ENCODE results near the gene SMIM21. TPM values are rescaled to one million over a fixed set of nuclear protein-coding genes. Genes with fewer than 3 reads are reported as not detected.

SMIM21 gene
- total RNA-seq = 1 to 10 TPM in 1 of 2 donors, under 1 TPM in 1; 0.50 to 2.8 TPM
- polyA plus RNA-seq (ENCODE audit: insufficient read depth, low read depth, low replicate concordance) = 3.2 TPM
- long read RNA-seq, donor 1 = 0 reads
- long read RNA-seq, donor 2 = 0 reads

DNA sequence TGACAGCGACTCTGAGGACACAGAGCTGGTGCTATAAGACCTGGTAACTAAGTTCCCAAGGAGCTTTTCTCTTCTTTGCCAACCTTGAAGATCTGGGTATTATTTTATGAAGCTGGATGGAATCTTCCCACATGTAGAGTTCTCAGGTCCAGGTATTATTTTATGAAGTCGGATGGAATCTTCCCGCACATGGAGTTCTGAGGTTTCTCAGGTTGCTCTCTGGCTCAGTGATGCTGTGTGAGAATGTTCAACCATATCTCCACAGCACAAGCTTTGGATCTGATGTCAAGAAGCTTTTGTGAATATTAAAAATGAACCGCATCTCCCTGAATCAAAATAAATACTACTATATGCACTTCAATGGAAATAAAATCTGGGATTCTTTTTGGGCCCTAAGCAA lies at the start of gene SMIM21:
Gene SMIM21, minus strand, starts transcription at position 101 of the 400 bp plus-strand sequence. CDS start 140 bp downstream, outside the sequence.
- Histone ChIP-seq H3K36me3 (ENCODE audit: low read depth, missing control alignments) (no peaks in the 10 kb centered on the region), H3K4me1 (no peaks in the 10 kb centered on the region), H3K27me3 (no peaks in the 10 kb centered on the region), H3K9me3 (no peaks in the 10 kb centered on the region), H3K27ac (no peak within 1 kb of the TSS), H3K4me3 (no peak within 1 kb of the TSS)
- whole genome bisulfite sequencing, 2 donors = 71 to 94% methylated on average over 4 of the region's 4 CpGs
- no peak for DNase-seq
- intact Hi-C loops (cut with DNase I; ENCODE audit: low total_unique reads) = no loop called here
- TF ChIP-seq, protein P1, sequence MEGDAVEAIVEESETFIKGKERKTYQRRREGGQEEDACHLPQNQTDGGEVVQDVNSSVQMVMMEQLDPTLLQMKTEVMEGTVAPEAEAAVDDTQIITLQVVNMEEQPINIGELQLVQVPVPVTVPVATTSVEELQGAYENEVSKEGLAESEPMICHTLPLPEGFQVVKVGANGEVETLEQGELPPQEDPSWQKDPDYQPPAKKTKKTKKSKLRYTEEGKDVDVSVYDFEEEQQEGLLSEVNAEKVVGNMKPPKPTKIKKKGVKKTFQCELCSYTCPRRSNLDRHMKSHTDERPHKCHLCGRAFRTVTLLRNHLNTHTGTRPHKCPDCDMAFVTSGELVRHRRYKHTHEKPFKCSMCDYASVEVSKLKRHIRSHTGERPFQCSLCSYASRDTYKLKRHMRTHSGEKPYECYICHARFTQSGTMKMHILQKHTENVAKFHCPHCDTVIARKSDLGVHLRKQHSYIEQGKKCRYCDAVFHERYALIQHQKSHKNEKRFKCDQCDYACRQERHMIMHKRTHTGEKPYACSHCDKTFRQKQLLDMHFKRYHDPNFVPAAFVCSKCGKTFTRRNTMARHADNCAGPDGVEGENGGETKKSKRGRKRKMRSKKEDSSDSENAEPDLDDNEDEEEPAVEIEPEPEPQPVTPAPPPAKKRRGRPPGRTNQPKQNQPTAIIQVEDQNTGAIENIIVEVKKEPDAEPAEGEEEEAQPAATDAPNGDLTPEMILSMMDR (IDR thresholded peaks at IDR 0.05) = no peak
- TF ChIP-seq POLR2A (IDR thresholded peaks at IDR 0.05) = no peak

GRCh38 chr18:75475228-75475627 lies 47.7 kb upstream of the SMIM21 start:
- no peak overlapping the region for H3K27ac ChIP-seq
- intact Hi-C loops (cut with DNase I; ENCODE audit: low total_unique reads) = loop anchor here (10.0 kb wide), 1 partner anchor 820 kb away; no protein-coding TSS in a partner anchor
- no peak for DNase-seq

DNA sequence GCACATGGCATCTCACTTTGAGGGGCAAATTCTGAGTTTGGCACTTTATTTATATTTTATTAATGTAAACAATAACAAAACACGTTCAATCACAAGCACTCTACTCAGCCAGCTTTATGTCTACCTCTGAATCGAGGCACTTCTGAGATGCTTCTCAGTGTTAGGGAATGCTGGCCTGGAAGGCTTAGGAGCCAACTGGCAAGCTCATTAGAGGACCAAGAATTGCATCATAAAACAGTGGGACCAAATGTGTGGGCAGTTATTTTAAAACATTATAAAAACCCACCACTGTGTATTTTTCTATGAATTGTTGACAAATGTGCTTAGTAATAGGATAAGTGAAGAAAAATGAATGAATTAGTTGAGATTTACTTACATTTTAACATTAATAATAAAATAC lies 46.8 kb upstream of the SMIM21 start:
- Histone ChIP-seq H3K4me1 (no peaks in the 10 kb centered on the region), H3K27me3 (no peaks in the 10 kb centered on the region), H3K27ac (no peak overlapping the region), H3K4me3 (no peak overlapping the region), H3K9me3 (no peaks in the 10 kb centered on the region), H3K36me3 (ENCODE audit: low read depth, missing control alignments) (no peaks in the 10 kb centered on the region)
- intact Hi-C loops (cut with DNase I; ENCODE audit: low total_unique reads) = loop anchor here (10.0 kb wide), 1 partner anchor 820 kb away; no protein-coding TSS in a partner anchor
- TF ChIP-seq, protein P1 (IDR thresholded peaks at IDR 0.05) = no peak
- no peak for TF ChIP-seq POLR2A (IDR thresholded peaks at IDR 0.05)
- no peak for DNase-seq
- 65 to 81% methylated on average over 2 of the region's 2 CpGs for WGBS, 2 donors

More at GRCh38 chr18:75475228-75475627, 47.7 kb upstream of the SMIM21 start:
- Histone ChIP-seq H3K4me1 (no peaks in the 10 kb centered on the region), H3K9me3 (no peaks in the 10 kb centered on the region), H3K36me3 (ENCODE audit: low read depth, missing control alignments) (no peaks in the 10 kb centered on the region), H3K4me3 (no peak overlapping the region), H3K27me3 (no peaks in the 10 kb centered on the region)
- WGBS, 2 donors = 57 to 65% methylated on average over 2 of the region's 2 CpGs
- TF ChIP-seq, protein P1 (IDR thresholded peaks at IDR 0.05) = no peak
- no peak for TF ChIP-seq POLR2A (IDR thresholded peaks at IDR 0.05)

DNA sequence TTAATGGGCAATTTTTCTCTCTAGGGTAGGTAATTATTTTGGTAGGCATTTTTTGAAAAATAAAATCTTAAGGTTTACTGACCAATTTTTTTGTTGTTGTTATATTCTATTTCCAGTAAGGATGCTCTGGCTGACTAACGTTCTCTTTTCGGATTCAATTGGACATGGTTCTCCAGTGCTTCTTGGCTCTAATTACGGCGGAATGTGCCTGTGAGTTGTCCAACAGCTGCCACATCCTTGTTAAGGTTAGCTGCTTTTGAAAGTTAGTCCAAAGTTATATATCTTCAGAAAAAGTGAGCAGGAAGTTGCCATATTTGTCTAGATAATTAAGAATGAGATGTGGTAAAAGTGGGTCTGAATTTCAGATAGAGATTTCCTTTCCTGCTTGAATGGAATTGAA lies 45.8 kb upstream of the SMIM21 start:
- Histone ChIP-seq H3K4me1 (no peaks in the 10 kb centered on the region), H3K4me3 (no peak overlapping the region), H3K36me3 (ENCODE audit: low read depth, missing control alignments) (no peaks in the 10 kb centered on the region), H3K27ac (no peak overlapping the region), H3K27me3 (no peaks in the 10 kb centered on the region), H3K9me3 (no peaks in the 10 kb centered on the region)
- intact Hi-C loops (cut with DNase I; ENCODE audit: low total_unique reads) = loop anchor here (10.0 kb wide), 1 partner anchor 819 kb away; no protein-coding TSS in a partner anchor
- TF ChIP-seq, protein P1 (IDR thresholded peaks at IDR 0.05) = no peak
- DNase-seq = no peak
- WGBS, 2 donors = 58 to 61% methylated on average over 4 of the region's 4 CpGs

GRCh38 chr18:75472906-75473305 lies 45.4 kb upstream of the SMIM21 start:
- TF ChIP-seq POLR2A (IDR thresholded peaks at IDR 0.05) = no peak
- TF ChIP-seq, protein P1 (IDR thresholded peaks at IDR 0.05) = no peak
- H3K4me1 ChIP-seq = no peaks in the 10 kb centered on the region
- 81 to 87% methylated on average over 5 of the region's 5 CpGs for WGBS, 2 donors
- DNase-seq = no peak
- H3K27ac ChIP-seq = no peak overlapping the region
- no peak overlapping the region for H3K4me3 ChIP-seq
- H3K27me3 ChIP-seq = no peaks in the 10 kb centered on the region
- no peaks in the 10 kb centered on the region for H3K9me3 ChIP-seq
- H3K36me3 ChIP-seq (ENCODE audit: low read depth, missing control alignments) = no peaks in the 10 kb centered on the region
- intact Hi-C loops (cut with DNase I; ENCODE audit: low total_unique reads) = loop anchor here (10.0 kb wide), 1 partner anchor 818 kb away; no protein-coding TSS in a partner anchor
